Urothelium cell line (cell line): ENCODE measurements around the gene TTF2.
"Not testable (repeated sequence)": the region's sequence is repeated elsewhere in the genome, so short reads cannot be mapped to it uniquely, and the experiment has no call there.

Experiments used
- DNase-seq: peaks from one replicate; pipeline ENCODE4 v3.0.0; 2011; ENCODE audit warnings: low spot score, mixed read lengths
- FAIRE-seq: peaks from 2 replicates; lab custom pipeline; 2011; peaks lifted over from hg19 to GRCh38; lab: Jason Lieb, UNC

Gene TTF2

GRCh38 chr1:117146575-117147340 is 86.6 kb downstream of the TTF2 start:
- DNase-seq: peak; percentile 64
- no peak for FAIRE-seq

- FAIRE-seq: peak; percentile 61
- no peak for DNase-seq
Observed at GRCh38 chr1:117147341-117147831, 87.3 kb downstream of the TTF2 start.

- FAIRE-seq (no peak), DNase-seq (no peak)
Observed at GRCh38 chr1:117147856-117148588, 87.9 kb downstream of the TTF2 start.

GRCh38 chr1:117150316-117150715 is 90.2 kb downstream of the TTF2 start:
- FAIRE-seq (no peak), DNase-seq (no peak)

- not testable (repeated sequence) for FAIRE-seq, DNase-seq
Observed at GRCh38 chr1:117151305-117151704, 91.2 kb downstream of the TTF2 start.
